Measurements from ENCODE around the gene ZNF823.

DNA sequence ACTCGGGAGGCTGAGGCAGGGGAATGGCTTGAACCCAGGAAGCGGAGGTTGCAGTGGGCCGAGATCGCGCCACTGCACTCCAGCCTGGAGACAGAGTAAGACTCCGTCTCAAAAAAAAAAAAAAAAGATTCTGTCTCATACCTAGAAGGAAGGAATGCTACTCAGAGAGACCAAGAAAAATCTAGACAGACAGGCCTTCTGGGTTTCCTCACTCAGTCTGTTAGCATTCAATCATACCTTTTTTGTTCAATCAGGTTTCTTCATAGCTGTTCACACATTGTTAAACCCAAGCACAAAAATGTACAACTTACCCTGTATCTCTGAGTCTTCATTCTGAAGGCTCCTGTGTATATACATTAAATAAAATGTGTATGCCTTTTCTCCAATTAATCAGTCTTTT is 40.5 kb downstream of the ZNF823 start:
- TF ChIP-seq POLR2A (IDR thresholded peaks at IDR 0.05) (no peak), POLR2AphosphoS5 (IDR thresholded peaks at IDR 0.05) (no peak)

Data from spleen (tissue), 3 donors.